ENCODE measurements around the gene SLC19A1.
"Not testable (repeated sequence)": the region's sequence is repeated elsewhere in the genome, so short reads cannot be mapped to it uniquely, and the experiment has no call there.

The SLC19A1 gene

DNA sequence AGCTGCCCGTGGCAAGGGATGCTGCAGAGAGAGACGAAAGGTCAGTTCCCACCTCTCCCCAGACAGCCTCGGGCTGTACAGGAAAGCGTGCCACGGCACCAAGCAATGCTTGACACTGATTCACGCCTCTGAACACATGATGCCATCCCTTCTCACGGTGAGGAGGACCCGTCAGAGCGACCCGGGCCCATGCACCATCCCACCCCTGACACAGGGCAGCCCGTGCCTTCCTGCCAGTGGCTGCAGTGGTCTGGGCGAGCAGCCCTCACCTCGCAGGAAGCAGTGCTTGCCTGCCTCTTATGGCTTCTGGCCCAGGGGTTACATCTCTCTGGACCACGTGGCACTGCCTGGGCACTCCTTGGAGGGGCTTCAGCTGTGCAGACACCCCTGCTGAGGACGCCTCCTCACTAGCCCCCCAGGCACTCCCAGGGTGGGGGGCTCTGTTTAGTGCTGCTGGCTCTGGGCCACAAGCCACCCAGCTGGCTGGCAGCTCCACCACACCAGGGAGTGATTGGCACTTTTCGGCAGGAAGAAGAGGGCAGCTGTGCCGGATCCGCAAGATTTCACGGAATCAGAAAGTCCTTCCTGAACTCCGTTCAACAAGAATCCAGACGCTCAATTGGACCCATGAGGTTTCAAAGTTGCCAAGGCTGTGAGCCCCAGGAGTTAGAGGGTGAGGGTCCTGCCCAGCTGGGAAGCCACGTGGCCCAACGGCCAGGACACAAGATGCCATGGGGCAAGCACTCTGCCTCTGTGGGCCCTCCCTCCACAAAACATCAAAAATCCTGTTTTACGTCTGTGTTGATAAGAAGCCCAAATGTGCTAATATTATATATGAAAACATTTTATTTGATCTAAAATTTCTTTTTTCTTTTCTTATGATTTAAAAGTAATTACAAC lies 34.8 kb upstream of the SLC19A1 start:
- no peak for DNase-seq (ENCODE audit: low read depth in 2 of 2, low spot score in 1 of 2)

DNA sequence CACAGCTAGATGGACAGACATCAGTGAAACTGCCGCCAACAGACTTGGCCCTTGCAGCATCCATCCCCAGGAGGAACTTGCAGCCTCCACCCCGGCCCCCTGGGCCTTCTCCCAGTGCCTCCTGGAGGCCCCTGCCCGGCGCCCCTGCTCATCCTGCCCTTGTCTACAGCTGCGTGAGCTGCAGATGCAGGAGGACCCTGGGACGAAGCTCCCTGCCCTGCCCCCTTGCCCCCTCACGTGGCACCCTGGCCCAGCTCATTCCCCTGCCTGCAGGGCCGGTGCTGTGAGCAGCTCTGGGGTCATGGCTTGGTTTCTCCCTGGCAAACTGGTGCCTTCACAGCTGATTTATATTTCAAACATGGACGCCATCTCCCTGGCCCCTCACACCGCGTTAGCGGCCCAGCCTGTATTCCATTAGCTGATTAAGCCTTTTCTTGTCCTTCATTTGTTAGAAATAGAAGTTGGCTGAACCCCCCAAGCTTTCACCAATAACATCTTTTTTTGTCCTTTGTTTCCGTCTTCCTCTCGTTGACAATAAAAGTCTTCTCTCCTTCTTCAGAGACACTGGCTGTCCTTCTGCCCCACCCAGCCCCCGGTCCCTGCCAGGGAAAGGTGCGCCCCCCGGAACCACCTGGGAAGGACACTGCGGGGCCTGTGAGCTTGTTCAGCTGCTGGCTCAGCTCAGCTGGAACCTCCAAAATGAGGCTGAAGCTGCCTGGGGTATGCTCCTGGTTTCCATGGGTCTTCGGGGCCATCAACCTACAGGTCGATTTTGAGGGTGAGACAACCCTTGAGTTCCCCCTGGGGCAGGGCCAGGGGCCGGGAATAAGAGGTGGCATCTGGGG lies 34.0 kb upstream of the SLC19A1 start:
- DNase-seq (ENCODE audit: low read depth in 2 of 2, low spot score in 1 of 2): no peak

DNA sequence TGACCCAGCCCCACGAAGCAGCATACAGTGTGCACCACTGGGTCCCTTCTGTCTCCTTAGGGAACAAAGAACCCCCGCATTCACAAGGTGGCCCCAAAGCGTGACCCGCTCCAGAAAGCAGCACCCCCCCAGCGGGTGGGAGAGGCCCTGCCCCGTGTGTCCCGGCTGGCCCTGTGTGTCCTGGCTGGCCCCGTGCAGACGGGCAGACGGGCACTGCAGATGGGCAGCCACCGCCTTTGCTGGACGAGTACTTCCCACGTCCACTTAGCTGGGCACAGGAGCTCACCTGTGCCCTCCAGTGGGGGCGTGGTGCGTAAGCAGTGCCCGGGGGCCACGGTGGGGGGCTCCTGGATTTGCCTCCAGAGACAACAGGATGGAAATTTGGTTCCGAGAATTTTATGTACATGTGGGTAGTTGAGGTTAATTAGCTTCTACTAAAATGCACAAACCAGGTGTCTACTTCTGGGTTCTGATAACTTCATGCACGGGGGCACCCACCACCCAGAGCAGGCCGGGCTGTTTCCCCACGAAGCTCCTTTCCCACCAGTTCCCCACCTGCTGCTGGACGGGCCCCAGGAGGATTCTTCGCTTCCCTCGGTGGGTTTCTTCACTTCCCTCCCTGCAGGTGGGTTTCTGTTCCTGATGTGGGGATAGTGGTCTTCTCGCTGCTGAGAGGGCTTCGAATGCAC lies 33.2 kb upstream of the SLC19A1 start:
- DNase-seq (ENCODE audit: low read depth in 2 of 2, low spot score in 1 of 2): no peak

DNA sequence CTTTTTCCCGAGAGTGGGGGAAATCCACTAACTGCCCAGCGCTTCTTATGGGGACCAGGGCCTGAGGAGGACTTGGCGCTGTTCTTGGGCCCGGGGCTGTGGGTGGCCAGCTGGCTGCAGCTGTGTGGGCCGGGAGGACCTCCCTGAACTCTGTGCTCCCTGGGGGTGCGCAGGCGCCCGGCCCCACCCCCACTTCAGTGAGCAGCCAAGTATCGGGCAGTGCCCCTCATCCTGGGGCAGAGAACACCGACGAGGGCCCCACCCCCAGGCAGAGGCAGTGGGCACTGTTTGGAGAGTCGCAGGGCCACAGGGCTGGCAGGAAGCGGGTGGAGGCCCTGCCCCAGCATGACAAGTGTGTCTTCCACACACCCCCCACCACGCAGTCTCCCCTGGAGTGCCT lies 32.5 kb upstream of the SLC19A1 start:
- no peak for DNase-seq (ENCODE audit: low read depth in 2 of 2, low spot score in 1 of 2)

DNA sequence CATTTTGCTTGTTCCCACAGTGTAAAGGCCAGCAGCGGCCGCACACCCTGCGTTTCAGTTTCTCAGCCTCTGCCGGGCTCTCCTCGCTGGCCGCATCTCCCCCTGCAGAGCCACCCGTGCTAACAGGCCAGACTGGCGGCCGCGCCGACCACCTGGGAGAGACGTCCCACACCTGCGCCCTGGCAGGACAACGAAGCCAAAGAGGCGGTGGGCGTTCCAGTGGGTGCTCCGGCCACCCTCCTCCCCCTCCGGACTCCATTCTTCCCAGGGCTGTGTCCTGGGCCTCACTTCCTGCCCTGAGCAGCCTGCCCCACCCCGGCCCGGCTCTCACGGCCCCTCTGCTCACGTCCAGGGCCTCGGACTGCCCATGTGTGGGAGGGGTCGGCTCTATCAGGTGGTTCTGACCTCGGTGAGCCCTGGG lies 31.9 kb upstream of the SLC19A1 start:
- no peak for DNase-seq (ENCODE audit: low read depth in 2 of 2, low spot score in 1 of 2)

DNA sequence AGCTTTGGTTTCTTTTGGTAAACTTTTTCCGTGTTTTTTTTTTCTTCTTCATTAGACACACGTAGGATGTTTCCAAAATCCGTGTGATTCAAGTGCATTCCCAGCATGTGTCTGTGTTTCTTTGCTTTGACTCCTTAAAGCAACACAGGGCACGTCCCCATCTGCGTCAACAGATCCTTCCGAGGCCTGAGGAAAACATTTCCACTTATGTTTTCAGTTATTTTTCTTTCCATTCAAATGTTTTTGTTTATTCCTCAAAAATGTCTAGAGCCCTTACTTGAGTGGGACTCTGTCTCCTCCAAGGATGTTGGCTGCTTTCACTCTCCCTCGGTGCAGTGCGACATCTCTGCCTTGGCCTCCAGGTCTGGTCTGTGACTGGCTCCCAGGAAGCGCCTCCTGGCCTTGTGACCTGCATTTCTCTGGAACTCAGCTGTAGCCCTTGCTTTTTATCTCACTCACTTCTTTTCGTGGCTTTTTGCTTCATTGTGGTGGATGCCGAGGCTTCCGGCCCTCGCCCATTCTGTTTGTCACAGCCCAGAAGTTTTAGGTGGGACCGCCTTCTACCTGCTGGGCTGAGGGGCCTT lies 31.3 kb upstream of the SLC19A1 start:
- no peak for DNase-seq (ENCODE audit: low read depth in 2 of 2, low spot score in 1 of 2)

DNA sequence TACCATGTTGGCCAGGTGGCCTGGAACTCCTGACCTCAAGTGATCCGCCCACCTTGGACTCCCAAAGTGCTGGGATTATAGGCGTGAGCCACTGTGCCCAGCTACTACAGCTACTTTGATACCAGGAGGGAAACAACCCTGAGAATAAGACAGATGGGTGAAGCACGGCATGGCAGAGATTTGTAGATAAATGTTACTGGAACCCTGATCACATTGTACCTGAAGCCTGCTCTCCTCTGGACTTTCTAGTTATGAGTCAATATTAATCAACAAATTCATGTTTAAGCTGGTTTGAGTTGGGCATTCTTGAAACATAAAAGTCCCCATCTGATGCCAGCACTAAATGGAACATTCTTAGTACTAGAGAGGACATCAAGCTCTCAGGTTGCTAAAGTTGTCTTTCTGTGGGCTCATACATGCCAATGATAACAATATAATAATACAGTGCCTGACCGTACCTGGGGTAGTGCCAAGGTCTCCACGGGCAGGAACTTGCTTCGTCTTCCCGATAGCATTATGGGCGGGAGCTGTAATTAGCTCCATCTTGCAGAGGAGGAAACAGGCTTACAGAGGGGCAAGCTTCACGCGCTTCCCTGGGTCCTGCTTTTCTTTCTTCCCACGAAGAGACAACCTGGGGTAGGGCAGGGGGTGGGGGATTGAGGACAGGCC lies 30.7 kb upstream of the SLC19A1 start:
- DNase-seq (ENCODE audit: low read depth in 2 of 2, low spot score in 1 of 2): no peak

DNA sequence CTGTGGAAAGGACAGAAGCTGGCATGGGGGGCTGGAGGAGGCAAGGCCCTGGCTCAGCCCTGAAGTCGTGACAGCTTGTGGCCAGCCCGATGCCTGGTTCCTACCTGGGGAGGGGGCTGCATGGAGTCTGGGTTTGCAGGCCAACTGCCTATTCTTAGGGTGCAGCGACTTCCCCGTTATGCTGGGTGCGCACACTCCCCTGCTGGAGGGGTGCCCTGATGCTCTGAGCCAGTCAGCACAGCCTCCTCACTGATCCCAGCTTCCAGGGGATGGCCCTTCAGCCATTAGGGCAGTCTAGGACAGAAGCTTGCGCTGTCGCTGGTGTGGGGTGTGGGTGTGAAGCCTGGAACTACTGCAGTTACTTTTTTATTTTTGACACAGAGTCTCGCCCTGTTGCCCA lies 30.0 kb upstream of the SLC19A1 start:
- DNase-seq (ENCODE audit: low read depth in 2 of 2, low spot score in 1 of 2): no peak

DNA sequence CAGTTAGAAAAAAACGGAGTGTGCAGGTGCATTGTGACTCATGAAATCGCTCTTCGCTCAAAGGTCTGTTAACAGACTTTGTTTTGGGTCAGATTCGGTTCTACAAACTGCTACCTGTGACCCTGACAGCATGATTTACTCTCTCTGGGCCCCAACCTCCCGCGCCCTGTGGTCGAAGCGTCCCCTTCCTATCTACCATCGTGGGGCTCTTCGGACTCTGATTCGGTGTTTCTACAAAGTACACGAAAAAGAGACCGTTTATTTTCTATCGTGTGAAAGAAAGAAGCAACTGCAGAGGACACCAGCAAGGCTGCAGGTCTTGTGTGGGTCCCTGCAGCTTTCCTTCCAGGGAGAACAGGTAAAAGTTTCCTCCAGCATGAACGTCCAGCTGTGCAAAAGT lies 29.4 kb upstream of the SLC19A1 start:
- no peak for DNase-seq (ENCODE audit: low read depth in 2 of 2, low spot score in 1 of 2)

DNA sequence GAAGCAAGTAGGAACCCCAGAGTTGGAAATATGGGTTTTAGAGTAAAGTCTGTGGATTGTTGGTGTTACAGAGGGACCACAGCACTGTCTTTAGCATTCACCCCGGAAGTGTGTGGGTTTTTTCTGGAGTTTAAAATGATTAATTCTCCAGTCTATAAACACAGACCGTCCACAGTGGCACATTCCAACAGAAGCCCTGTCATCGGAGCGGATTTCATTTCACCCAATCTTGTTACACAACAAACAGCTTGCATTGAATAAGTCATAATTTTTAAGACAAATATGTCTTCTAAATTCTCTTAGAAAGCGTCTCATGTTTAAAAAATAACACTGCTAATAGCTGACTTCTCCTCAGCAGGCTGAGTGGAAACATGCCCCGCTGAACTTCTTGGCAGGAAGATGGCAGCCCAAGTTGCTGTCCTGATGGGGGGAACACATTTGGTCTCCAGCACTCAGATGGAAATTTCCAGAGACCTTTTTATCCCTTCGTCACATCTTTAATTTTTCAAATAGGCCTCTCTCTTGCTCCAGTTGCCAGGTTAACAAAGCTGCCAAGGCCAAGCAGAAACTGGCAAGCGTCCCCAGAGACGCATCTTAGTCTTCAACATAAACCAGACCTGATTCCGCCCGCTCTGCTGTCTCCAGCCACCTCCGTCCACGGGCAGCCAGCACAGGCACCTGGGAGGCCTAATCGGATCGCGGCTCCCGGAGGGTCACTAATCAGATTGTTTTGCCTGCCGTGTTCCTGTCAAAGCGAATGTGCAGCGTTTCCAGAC lies 28.8 kb upstream of the SLC19A1 start:
- no peak for DNase-seq (ENCODE audit: low read depth in 2 of 2, low spot score in 1 of 2)

DNA sequence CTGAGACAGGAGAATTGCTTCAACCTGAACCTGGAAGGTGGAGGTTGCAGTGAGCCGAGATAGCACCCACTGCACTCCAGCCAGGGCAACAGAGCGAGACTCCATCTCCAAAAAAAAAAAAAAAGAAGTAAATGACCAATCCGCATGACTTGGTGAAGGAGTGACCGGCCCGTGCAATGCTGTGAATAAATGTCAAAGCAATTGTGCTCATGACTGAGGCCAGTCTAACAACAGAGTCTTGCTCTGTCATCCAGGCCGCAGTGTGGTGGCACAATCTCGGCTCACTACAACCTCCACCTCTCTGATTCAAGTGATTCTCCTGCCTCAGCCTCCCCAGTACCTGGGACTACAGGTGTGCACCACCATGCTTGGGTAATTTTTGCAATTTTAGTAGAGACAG lies 27.8 kb upstream of the SLC19A1 start:
- DNase-seq (ENCODE audit: low read depth in 2 of 2, low spot score in 1 of 2): no peak

DNA sequence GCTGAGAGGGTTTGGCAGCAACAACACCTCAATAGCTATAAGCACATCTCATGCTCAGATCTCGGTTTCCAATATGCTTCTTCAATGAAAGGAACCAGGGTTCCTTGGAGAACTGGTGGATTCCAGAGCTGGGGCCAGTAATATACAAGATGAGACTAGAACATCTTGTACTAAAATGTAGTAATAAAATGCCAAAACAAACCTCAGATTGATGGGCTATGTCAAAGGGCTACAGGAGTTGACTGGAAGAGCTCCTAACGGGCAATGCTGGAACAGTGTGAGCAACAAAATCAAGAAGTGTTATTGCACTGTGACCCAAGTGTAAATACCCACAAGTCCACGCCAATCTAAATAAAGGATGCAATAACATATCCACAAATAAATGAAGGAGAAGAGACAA lies 26.1 kb upstream of the SLC19A1 start:
- no peak for DNase-seq (ENCODE audit: low read depth in 2 of 2, low spot score in 1 of 2)

DNA sequence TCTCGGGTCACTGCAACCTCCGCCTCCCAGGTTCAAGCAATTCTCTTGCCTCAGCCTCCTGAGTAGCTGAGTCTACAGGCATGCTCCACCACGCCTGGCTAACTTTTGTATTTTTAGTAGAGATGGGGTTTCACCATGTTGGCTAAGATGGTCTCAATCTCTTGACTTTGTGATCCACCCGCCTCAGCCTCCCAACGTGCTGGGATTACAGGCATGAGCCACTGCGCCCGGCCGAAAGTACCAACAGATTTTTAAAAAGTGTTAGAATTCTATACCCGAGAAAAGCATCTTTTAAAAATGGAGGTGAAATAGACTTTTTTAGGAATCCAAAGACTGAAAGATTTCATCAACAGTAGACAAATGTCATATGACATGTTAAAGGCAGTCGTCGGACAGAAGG lies 21.9 kb upstream of the SLC19A1 start:
- DNase-seq (ENCODE audit: low read depth in 2 of 2, low spot score in 1 of 2): not testable (repeated sequence)

DNA sequence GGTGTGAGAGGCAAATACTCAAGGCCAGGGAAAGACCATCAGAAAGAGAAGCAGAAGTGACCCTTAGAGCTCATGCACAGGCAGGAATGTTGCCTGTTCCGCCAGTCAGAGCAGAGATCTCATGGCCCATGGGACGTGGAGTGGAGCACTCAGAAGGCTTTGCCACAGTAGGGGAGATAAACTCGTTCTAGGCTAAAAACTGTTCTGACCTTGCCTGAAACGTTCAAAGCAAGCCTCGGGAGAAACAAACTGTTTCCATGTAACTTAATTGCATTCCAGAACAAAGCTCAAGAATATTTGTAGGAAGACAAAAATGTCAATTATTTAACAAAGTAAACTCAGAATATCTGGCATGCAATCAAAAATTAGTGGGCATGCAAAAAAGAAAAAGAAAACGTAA lies 20.7 kb upstream of the SLC19A1 start:
- DNase-seq (ENCODE audit: low read depth in 2 of 2, low spot score in 1 of 2): no peak

DNA sequence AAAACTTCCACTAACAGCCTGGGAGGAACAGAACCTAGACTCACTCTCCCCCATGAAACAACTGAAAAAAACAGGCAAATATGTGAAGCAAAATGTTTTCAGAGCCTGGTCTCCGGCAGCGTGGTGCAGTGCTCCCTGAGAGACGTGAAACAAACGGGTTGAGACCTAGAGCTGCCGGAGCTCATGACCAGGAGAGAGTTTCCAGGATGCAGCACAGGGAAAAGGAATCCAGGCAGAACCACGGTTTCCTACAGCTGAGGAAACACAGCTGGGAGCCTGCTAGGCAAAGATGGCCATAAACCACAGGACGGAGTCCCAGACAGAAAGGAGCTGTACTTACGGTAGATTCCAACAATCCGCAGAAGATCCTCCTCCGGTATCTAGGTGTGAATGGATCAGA lies 20.2 kb upstream of the SLC19A1 start:
- DNase-seq (ENCODE audit: low read depth in 2 of 2, low spot score in 1 of 2): no peak

DNA sequence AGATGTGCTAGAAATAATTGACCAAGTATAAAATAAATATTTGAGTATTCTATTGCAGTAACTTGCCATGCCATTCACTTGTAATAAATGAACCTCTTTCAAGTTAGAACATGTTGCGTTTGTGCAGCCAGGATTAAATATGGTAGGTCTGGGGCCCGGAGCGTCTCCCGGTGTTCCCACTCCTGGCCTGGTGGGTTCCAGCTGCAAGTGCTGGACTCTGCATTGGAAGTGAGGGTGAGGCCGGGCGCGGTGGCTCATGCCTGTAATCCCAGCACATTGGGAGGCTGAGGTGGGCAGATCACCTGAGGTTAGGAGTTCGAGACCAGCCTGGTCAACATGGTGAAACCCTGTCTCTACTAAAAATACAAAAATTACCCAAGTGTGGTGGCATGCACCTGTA lies 19.0 kb upstream of the SLC19A1 start:
- DNase-seq (ENCODE audit: low read depth in 2 of 2, low spot score in 1 of 2): not testable (repeated sequence)

DNA sequence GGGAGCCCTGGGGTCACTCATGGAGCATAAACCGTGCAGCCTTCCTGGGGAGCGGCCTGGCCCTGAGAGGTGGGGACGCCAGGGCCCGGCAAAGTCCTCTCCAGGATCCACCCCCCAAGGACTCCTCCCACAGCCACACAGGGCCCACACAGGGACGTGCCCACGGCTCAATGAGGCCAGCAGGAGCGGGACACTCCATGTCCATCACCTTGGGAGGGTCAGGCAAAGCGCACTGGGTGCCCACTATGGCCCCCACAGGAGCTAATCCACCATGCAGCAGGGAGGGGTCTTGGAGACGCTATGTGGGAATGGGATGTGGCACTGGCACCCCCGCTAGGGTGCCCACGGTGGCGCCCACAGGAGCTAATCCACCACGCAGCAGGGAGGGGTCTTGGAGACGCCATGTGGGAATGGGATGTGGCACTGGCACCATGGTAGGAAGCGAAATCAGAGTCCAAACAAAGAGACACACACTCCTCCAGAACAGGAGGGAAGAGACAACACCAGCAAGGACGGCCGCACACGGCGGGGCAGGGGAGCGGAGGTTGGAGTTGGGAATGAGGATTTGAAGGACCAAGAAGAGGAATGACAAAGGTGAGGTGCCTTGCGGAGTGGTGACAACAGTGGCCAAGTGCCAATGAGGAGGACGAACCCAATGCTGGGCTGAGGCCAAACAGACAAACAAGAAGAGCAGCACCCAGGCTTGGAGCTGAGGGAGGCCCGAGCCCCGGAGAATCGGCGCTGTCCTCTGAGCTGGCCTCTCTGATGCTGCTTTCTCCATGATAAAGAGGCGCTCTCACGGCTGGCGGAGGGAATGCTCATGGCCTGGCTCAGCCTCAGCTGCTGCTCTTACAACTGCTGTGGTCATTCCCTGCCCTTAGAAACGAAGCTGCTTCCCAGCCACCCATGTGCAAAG lies 18.1 kb upstream of the SLC19A1 start:
- no peak for DNase-seq (ENCODE audit: low read depth in 2 of 2, low spot score in 1 of 2)

DNA sequence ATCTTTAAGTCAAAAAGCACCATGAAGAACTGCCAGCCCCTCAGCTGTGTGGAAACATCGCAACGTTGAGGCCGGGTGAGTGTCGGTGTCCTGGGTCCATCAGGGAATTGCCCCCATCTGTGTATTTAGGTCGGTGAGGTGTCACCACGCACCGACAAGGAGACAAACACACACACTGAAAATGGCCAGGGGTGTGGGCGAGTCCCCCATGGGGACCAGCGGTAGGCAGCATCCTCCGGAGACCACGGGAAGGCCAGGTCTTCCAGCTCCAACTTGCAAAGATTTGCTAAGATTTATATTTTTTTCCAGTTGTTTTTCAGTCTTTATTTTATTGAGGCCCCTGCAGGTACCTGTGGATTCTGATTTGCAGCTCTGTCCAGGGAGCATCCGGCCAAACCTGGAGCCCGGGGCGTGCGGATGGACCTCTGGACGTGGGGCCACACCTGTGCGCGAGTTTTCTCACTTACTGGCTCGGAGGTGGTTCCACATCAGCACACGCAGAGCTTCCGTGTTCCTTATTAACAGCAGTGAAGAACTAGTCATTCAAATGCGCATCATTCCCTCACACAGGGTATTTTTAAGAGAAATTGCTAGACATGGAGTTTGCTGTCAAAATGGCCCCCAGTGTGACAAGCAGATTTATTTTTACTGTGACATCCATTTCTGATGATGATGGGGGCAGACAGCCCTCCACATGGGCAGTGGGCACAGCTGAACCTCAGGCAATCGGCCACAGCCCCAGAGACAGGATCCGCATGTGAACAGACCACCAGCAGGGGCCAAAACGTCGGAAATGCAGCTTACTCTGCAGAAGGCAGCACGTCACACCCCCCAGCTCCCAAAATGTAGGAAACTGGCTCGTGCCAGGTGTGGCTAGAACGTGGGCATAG lies 17.2 kb upstream of the SLC19A1 start:
- DNase-seq (ENCODE audit: low read depth in 2 of 2, low spot score in 1 of 2): no peak
